Measurements from ENCODE around the gene LRRC71. TPM values are rescaled to one million over a fixed set of nuclear protein-coding genes. Genes with fewer than 3 reads are reported as not detected.

The LRRC71 gene
- total and polyA plus RNA-seq, 2 of the 4 experiments (the other 2 are of a cell fraction) = 0.50 TPM; not detected in 1

- Histone ChIP-seq H3K9me1 (ENCODE audit: insufficient read depth, low read length) (peaks cover 8% of the 10 kb centered on the region; the same call in 1 of the 2 replicates), H2AFZ (replicated peaks; ENCODE audit: low read length, poor library complexity) (no peak overlapping the region), H3K27me3 (ENCODE audit: control insufficient read depth, insufficient read depth, low read length) (no peaks in the 10 kb centered on the region), H2AK9ac (replicated peaks; ENCODE audit: low read depth, low read length, poor library complexity) (no peak overlapping the region), H3K56ac (ENCODE audit: extremely low read depth, insufficient read depth, low read length) (no peak overlapping the region), H3K9me3 (ENCODE audit: control insufficient read depth, insufficient read depth, low read length) (no peaks in the 10 kb centered on the region), H2BK5ac (ENCODE audit: low read depth, low read length, poor library complexity, severe bottlenecking) (no peak overlapping the region), H4K5ac (ENCODE audit: low read depth, low read length) (no peak overlapping the region), H2BK20ac (ENCODE audit: low read depth, low read length) (no peak overlapping the region), H3K14ac (replicated peaks; ENCODE audit: low read depth, low read length) (no peak overlapping the region), H3K36me3 (ENCODE audit: control insufficient read depth, insufficient read depth, low read length) (peaks cover 59% of the 10 kb centered on the region), H3K4me3 (ENCODE audit: insufficient read depth, low read depth, low read length) (no peak overlapping the region), H3K23ac (ENCODE audit: low read depth, low read length) (no peak overlapping the region), H2AK5ac (ENCODE audit: low read depth, low read length) (no peak overlapping the region), H3K79me1 (ENCODE audit: low read depth in 1 of 2, low read length in 2 of 2) (no peaks in the 10 kb centered on the region; a peak in 1 of 4 replicates), H3K4me2 (ENCODE audit: low read depth, low read length) (no peak overlapping the region), H3K27ac (ENCODE audit: insufficient read depth, low read length) (no peak overlapping the region), H2BK15ac (ENCODE audit: low read depth, low read length) (no peak overlapping the region), H4K91ac (ENCODE audit: insufficient read depth, low read depth, low read length) (no peak overlapping the region), H4K8ac (ENCODE audit: low read depth in 2 of 2, low read length in 2 of 2) (no peak overlapping the region), H2BK120ac (ENCODE audit: low read depth, low read length) (no peak overlapping the region), H3K9ac (ENCODE audit: low read depth, low read length) (no peak overlapping the region), H3K18ac (ENCODE audit: low read depth, low read length) (no peak overlapping the region), H4K20me1 (ENCODE audit: insufficient read depth, low read length) (no peaks in the 10 kb centered on the region), H3K4ac (ENCODE audit: low read depth, low read length) (no peak overlapping the region), H3K4me1 (ENCODE audit: control insufficient read depth, insufficient read depth, low read length) (peaks cover 3% of the 10 kb centered on the region; the same call in 1 of the 2 replicates)
- intact Hi-C loops (cut with micrococcal nuclease) = no loop called here
- ChIA-PET POLR2A (ENCODE audit: unreplicated experiment) (no interaction called here), CTCF (interaction anchor here (0.8 kb wide), 1 partner anchor 38 kb away, joined by 3 read pairs; no protein-coding TSS in a partner anchor)
- 88% methylated on average over 1 of the region's 3 CpGs; no CpG with 5 or more reads in 1 of the 2 experiments for WGBS, 2 experiments (ENCODE audit: extremely low coverage in 2 of 2, insufficient read length in 1 of 2)
- dilution Hi-C loops (cut with HindIII; ENCODE audit: low sequenced_read_pairs, unreplicated experiment) = no loop called here
- in situ Hi-C loops (cut with MboI; ENCODE audit: low sequenced_read_pairs) = no loop called here
- TF ChIP-seq USF2 (IDR thresholded peaks at IDR 0.05; ENCODE audit: low read depth, low read length) (no peak), NFE2L2 (IDR thresholded peaks at IDR 0.05; ENCODE audit: low read depth, low read length) (no peak), RFX5 (IDR thresholded peaks at IDR 0.05; ENCODE audit: low read depth, low read length) (no peak), POLR2A (IDR thresholded peaks at IDR 0.05; ENCODE audit: low read depth, low read length) (no peak), BHLHE40 (IDR thresholded peaks at IDR 0.05; ENCODE audit: low read depth, low read length) (no peak), RCOR1 (IDR thresholded peaks at IDR 0.05; ENCODE audit: insufficient replicate concordance, low read length) (no peak), RAD21 (IDR thresholded peaks at IDR 0.05; ENCODE audit: low read length) (no peak), MAZ (IDR thresholded peaks at IDR 0.05; ENCODE audit: borderline replicate concordance, low read depth, low read length) (no peak), MXI1 (IDR thresholded peaks at IDR 0.05; ENCODE audit: borderline replicate concordance, low read depth, low read length) (no peak), SMC3 (IDR thresholded peaks at IDR 0.05; ENCODE audit: low read depth, low read length) (no peak), FOS (IDR thresholded peaks at IDR 0.05; ENCODE audit: low read depth, low read length) (no peak), CEBPB (IDR thresholded peaks at IDR 0.05; ENCODE audit: low read depth, low read length) (no peak), CHD1 (IDR thresholded peaks at IDR 0.05; ENCODE audit: low read depth, low read length) (no peak), ELK1 (IDR thresholded peaks at IDR 0.05; ENCODE audit: borderline replicate concordance, low read depth, low read length) (no peak), CTCF (conservative IDR thresholded peaks at IDR 0.05; ENCODE audit: low read depth, low read length) (no peak), MAFK (IDR thresholded peaks at IDR 0.05; ENCODE audit: low read depth, low read length) (no peak)
- BruUV-seq (replicated peaks) = no TSS peak
- ATAC-seq (ENCODE audit: low read depth) = no peak
- no peak for DNase-seq
Observed at GRCh38 chr1:156957634-156958033, 37.2 kb downstream of the LRRC71 start.

Data from IMR-90 (cell line).